ENCODE results near the gene OR13J1.
A peak's percentile ranks its signal among the peaks of the same experiment; 100 is the strongest.
"Not testable (repeated sequence)": the region's sequence is repeated elsewhere in the genome, so short reads cannot be mapped to it uniquely, and the experiment has no call there.

Gene OR13J1

GRCh38 chr9:35904338-35904737 is 34.1 kb upstream of the OR13J1 start:
- DNase-seq, result no peak

- peak; percentile 44 for DNase-seq
These were observed 32.8 kb upstream of the OR13J1 start for GRCh38 chr9:35903049-35903448.

GRCh38 chr9:35899021-35899420 is 28.8 kb upstream of the OR13J1 start:
- no peak for DNase-seq

- DNase-seq, result no peak
These were observed 28.1 kb upstream of the OR13J1 start for GRCh38 chr9:35898337-35898736.

- DNase-seq, result not testable (repeated sequence)
These were observed 27.3 kb upstream of the OR13J1 start for GRCh38 chr9:35897376-35898099.

- DNase-seq, result no peak
These were observed 26.4 kb upstream of the OR13J1 start for GRCh38 chr9:35896570-35896969.

GRCh38 chr9:35892051-35892450 is 21.9 kb upstream of the OR13J1 start:
- DNase-seq, result no peak

GRCh38 chr9:35891646-35892045 is 21.4 kb upstream of the OR13J1 start:
- no peak for DNase-seq

GRCh38 chr9:35884908-35885307 is 14.7 kb upstream of the OR13J1 start:
- DNase-seq, result not testable (repeated sequence)

GRCh38 chr9:35882996-35883395 is 12.8 kb upstream of the OR13J1 start:
- DNase-seq, result no peak

GRCh38 chr9:35882263-35882848 is 12.2 kb upstream of the OR13J1 start:
- peak; percentile 89 for DNase-seq

GRCh38 chr9:35872505-35872904 is 2.3 kb upstream of the OR13J1 start:
- no peak for DNase-seq

GRCh38 chr9:35871545-35871944 is 1.3 kb upstream of the OR13J1 start:
- no peak for DNase-seq

GRCh38 chr9:35869621-35870216 is 482 bp downstream of the OR13J1 start:
- DNase-seq, result no peak

GRCh38 chr9:35868933-35869332 is 1.3 kb downstream of the OR13J1 start:
- no peak for DNase-seq

- DNase-seq, result no peak
These were observed 2.7 kb downstream of the OR13J1 start for GRCh38 chr9:35867538-35867937.

GRCh38 chr9:35864695-35865255 is 5.4 kb downstream of the OR13J1 start:
- no peak for DNase-seq

GRCh38 chr9:35863583-35863982 is 6.6 kb downstream of the OR13J1 start:
- no peak for DNase-seq

GRCh38 chr9:35862328-35862727 is 7.9 kb downstream of the OR13J1 start:
- DNase-seq, result no peak

- peak; percentile 11 for DNase-seq
These were observed 8.9 kb downstream of the OR13J1 start for GRCh38 chr9:35861161-35861897.

GRCh38 chr9:35859990-35860339 is 10.2 kb downstream of the OR13J1 start:
- DNase-seq, result peak; percentile 20

GRCh38 chr9:35859310-35859989 is 10.8 kb downstream of the OR13J1 start:
- DNase-seq, result peak; percentile 33

GRCh38 chr9:35858458-35858857 is 11.7 kb downstream of the OR13J1 start:
- DNase-seq, result peak; percentile 8
